IMR-90 (cell line): Measurements from ENCODE around the gene SORBS1. TPM values are rescaled to one million over a fixed set of nuclear protein-coding genes. Genes with fewer than 3 reads are reported as not detected.

Source experiments
- ATAC-seq: fragments of 200-7000 bp; cut with Tn5 transposase; 2 replicates; pipeline ENCODE4 v1.9.1; 2020; ENCODE audit warnings: low read depth, mild to moderate bottlenecking, moderate library complexity
- BruUV-seq: library from RNA; stranded (reverse); fragments of 400-500 nt; replicated peaks from 2 replicates; lab custom pipeline; 2021; lab: Mats Ljungman, UMichigan
- CTCF ChIA-PET: fragments of 300-600 bp; formaldehyde crosslinking; extraction: SDS; loops from one replicate; lab custom pipeline; 2021; ENCODE audit warnings: antibody characterized with exemption; lab: Yijun Ruan, JAX
- POLR2A ChIA-PET: fragments of 300-600 bp; sonication (Branson Sonifier 250); formaldehyde crosslinking; loops from one replicate; lab custom pipeline; 2022; ENCODE audit warnings: antibody characterized with exemption; ENCODE audit not compliant: unreplicated experiment; lab: Charles Lee
- DNase-seq: peaks from one replicate; pipeline ENCODE4 v3.0.0; 2013
- H2AFZ ChIP-seq: replicated peaks from 2 replicates; pipeline ENCODE3; 2013; ENCODE audit warnings: low read length, mild to moderate bottlenecking; ENCODE audit not compliant: poor library complexity
- H2AK5ac ChIP-seq: 2 replicates; pipeline ENCODE4 v1.6.1; 2013; ENCODE audit warnings: low read depth, low read length, inconsistent platforms
- H2AK9ac ChIP-seq: replicated peaks from 2 replicates; pipeline ENCODE3; 2013; ENCODE audit warnings: mild to moderate bottlenecking, low read depth, low read length, moderate library complexity; ENCODE audit not compliant: poor library complexity
- H2BK120ac ChIP-seq: 2 replicates; pipeline ENCODE4 v1.6.1; 2013; ENCODE audit warnings: low read depth, low read length, inconsistent platforms
- H2BK15ac ChIP-seq: 3 replicates; pipeline ENCODE4 v1.6.1; 2013; ENCODE audit warnings: low read depth, low read length, inconsistent platforms
- H2BK20ac ChIP-seq: 2 replicates; pipeline ENCODE4 v1.6.1; 2013; ENCODE audit warnings: low read depth, mild to moderate bottlenecking, inconsistent platforms, low read length, moderate library complexity
- H2BK5ac ChIP-seq: 2 replicates; pipeline ENCODE4 v1.6.1; 2013; ENCODE audit warnings: mild to moderate bottlenecking, low read depth, low read length, inconsistent platforms; ENCODE audit not compliant: poor library complexity, severe bottlenecking
- H3K14ac ChIP-seq: replicated peaks from 2 replicates; pipeline ENCODE4 v1.6.1; 2013; ENCODE audit warnings: low read depth, low read length, inconsistent platforms
- H3K18ac ChIP-seq: 2 replicates; pipeline ENCODE4 v1.6.1; 2013; ENCODE audit warnings: low read depth, low read length, control low read depth
- H3K23ac ChIP-seq: 2 replicates; pipeline ENCODE4 v1.6.1; 2013; ENCODE audit warnings: low read depth, low read length, inconsistent platforms
- H3K27ac ChIP-seq: 2 replicates; pipeline ENCODE4 v1.5.1; 2013; ENCODE audit warnings: mild to moderate bottlenecking, control low read depth, low read length; ENCODE audit not compliant: insufficient read depth
- H3K27me3 ChIP-seq: 2 replicates; pipeline ENCODE4 v1.6.1; 2013; ENCODE audit warnings: low read length; ENCODE audit not compliant: control insufficient read depth, insufficient read depth
- H3K36me3 ChIP-seq: 2 replicates; pipeline ENCODE4 v1.6.1; 2013; ENCODE audit warnings: low read length, mixed read lengths; ENCODE audit not compliant: control insufficient read depth, insufficient read depth
- H3K4ac ChIP-seq: 2 replicates; pipeline ENCODE4 v1.6.1; 2013; ENCODE audit warnings: low read depth, low read length, inconsistent platforms
- H3K4me1 ChIP-seq: 2 replicates; pipeline ENCODE4 v1.6.1; 2013; ENCODE audit warnings: low read length, mixed read lengths; ENCODE audit not compliant: control insufficient read depth, insufficient read depth
- H3K4me2 ChIP-seq: 2 replicates; pipeline ENCODE4 v1.6.1; 2013; ENCODE audit warnings: low read depth, mild to moderate bottlenecking, control low read depth, low read length, moderate library complexity
- H3K4me3 ChIP-seq: 2 replicates; pipeline ENCODE4 v1.5.1; 2013; ENCODE audit warnings: low read depth, mild to moderate bottlenecking, control low read depth, low read length, moderate library complexity; ENCODE audit not compliant: insufficient read depth
- H3K56ac ChIP-seq: 2 replicates; pipeline ENCODE4 v1.6.1; 2013; ENCODE audit warnings: low read length, inconsistent platforms; ENCODE audit not compliant: insufficient read depth; ENCODE audit errors: extremely low read depth
- H3K79me1 ChIP-seq, 2 experiments: 2 replicates each; pipeline ENCODE4 v1.6.1; 2013; ENCODE audit warnings: low read length in 2 of 2, inconsistent platforms in 1 of 2, low read depth in 1 of 2
- H3K9ac ChIP-seq: 2 replicates; pipeline ENCODE4 v1.6.1; 2013; ENCODE audit warnings: low read depth, low read length, control low read depth
- H3K9me1 ChIP-seq: 2 replicates; pipeline ENCODE4 v1.6.1; 2013; ENCODE audit warnings: low read length, inconsistent platforms; ENCODE audit not compliant: insufficient read depth
- H3K9me3 ChIP-seq: 2 replicates; pipeline ENCODE4 v1.6.1; 2013; ENCODE audit warnings: low read length; ENCODE audit not compliant: control insufficient read depth, insufficient read depth
- H4K20me1 ChIP-seq: 2 replicates; pipeline ENCODE4 v1.6.1; 2013; ENCODE audit warnings: low read length, inconsistent platforms; ENCODE audit not compliant: insufficient read depth
- H4K5ac ChIP-seq: 2 replicates; pipeline ENCODE4 v1.6.1; 2013; ENCODE audit warnings: mild to moderate bottlenecking, low read depth, low read length, control low read depth
- H4K8ac ChIP-seq, 2 experiments: 2 replicates each; pipeline ENCODE4 v1.6.1; 2013; ENCODE audit warnings: low read depth in 2 of 2, low read length in 2 of 2, control low read depth in 1 of 2, inconsistent platforms in 1 of 2
- H4K91ac ChIP-seq: 2 replicates; pipeline ENCODE4 v1.6.1; 2013; ENCODE audit warnings: low read depth, low read length, inconsistent platforms; ENCODE audit not compliant: insufficient read depth
- BHLHE40 ChIP-seq: fragments of 150-350 bp; IDR thresholded peaks from 2 replicates; pipeline ENCODE4 v1.6.1; 2016; ENCODE audit warnings: mild to moderate bottlenecking, low read depth, low read length
- CHD1 ChIP-seq: IDR thresholded peaks from 2 replicates; pipeline ENCODE4 v1.6.1; 2012; ENCODE audit warnings: low read depth, low read length, improper control_type of control experiment
- CTCF ChIP-seq: conservative IDR thresholded peaks from 2 replicates; pipeline ENCODE4 v1.5.1; 2012; ENCODE audit warnings: mild to moderate bottlenecking, low read depth, low read length, improper control_type of control experiment
- ELK1 ChIP-seq: fragments of 150-350 bp; IDR thresholded peaks from 2 replicates; pipeline ENCODE4 v1.6.1; 2016; ENCODE audit warnings: low read depth, mild to moderate bottlenecking, low read length, moderate library complexity, borderline replicate concordance
- FOS ChIP-seq: fragments of 150-350 bp; IDR thresholded peaks from 2 replicates; pipeline ENCODE4 v1.6.1; 2016; ENCODE audit warnings: low read depth, low read length
- MAFK ChIP-seq: IDR thresholded peaks from 2 replicates; pipeline ENCODE4 v1.6.1; 2012; ENCODE audit warnings: low read depth, low read length, improper control_type of control experiment
- MAZ ChIP-seq: IDR thresholded peaks from 2 replicates; pipeline ENCODE4 v1.6.1; 2012; ENCODE audit warnings: low read depth, mild to moderate bottlenecking, low read length, improper control_type of control experiment, moderate library complexity, borderline replicate concordance
- MXI1 ChIP-seq: IDR thresholded peaks from 2 replicates; pipeline ENCODE4 v1.6.1; 2012; ENCODE audit warnings: low read depth, mild to moderate bottlenecking, low read length, moderate library complexity, borderline replicate concordance
- NFE2L2 ChIP-seq: fragments of 150-350 bp; IDR thresholded peaks from 2 replicates; pipeline ENCODE4 v1.6.1; 2016; ENCODE audit warnings: low read depth, mild to moderate bottlenecking, low read length
- POLR2A ChIP-seq: IDR thresholded peaks from 2 replicates; pipeline ENCODE4 v1.6.1; 2012; ENCODE audit warnings: mild to moderate bottlenecking, low read depth, low read length
- RAD21 ChIP-seq: IDR thresholded peaks from 2 replicates; pipeline ENCODE4 v1.6.1; 2012; ENCODE audit warnings: low read length, improper control_type of control experiment
- RCOR1 ChIP-seq: IDR thresholded peaks from 2 replicates; pipeline ENCODE4 v1.6.1; 2012; ENCODE audit warnings: mild to moderate bottlenecking, low read length, improper control_type of control experiment; ENCODE audit not compliant: insufficient replicate concordance
- RFX5 ChIP-seq: IDR thresholded peaks from 2 replicates; pipeline ENCODE4 v1.8.0; 2012; ENCODE audit warnings: low read depth, mild to moderate bottlenecking, low read length, moderate library complexity
- SMC3 ChIP-seq: fragments of 150-350 bp; IDR thresholded peaks from 2 replicates; pipeline ENCODE4 v1.6.1; 2016; ENCODE audit warnings: low read depth, mild to moderate bottlenecking, antibody characterized with exemption, low read length, moderate library complexity
- USF2 ChIP-seq: fragments of 150-350 bp; IDR thresholded peaks from 2 replicates; pipeline ENCODE4 v1.6.1; 2017; ENCODE audit warnings: mild to moderate bottlenecking, antibody characterized with exemption, low read length, low read depth
- WGBS, 2 experiments: methylation state at CpG; one replicate each; pipeline versions ENCODE4 v1.1.5 to v1.1.7; 2013; ENCODE audit warnings: missing lambda C conversion rate in 2 of 2; ENCODE audit not compliant: insufficient read length in 1 of 2; ENCODE audit errors: extremely low coverage in 2 of 2; 5-methylcytosine and 5-hydroxymethylcytosine counted together
- dilution Hi-C: fragments of 300-500 bp; cut with HindIII; formaldehyde crosslinking; loops from one replicate; pipeline ENCODE4 v1.14.3; 2018; ENCODE audit warnings: low sequenced_read_pairs; ENCODE audit not compliant: unreplicated experiment
- in situ Hi-C: fragments of 300-500 bp; cut with MboI; formaldehyde crosslinking; loops from 3 replicates; pipeline ENCODE4 v1.14.3; 2019; ENCODE audit warnings: low sequenced_read_pairs, inconsistent platforms, mixed read lengths
- intact Hi-C: fragments of 100-400 bp; cut with micrococcal nuclease; formaldehyde crosslinking; loops from 2 replicates; pipeline ENCODE4 v1.10.0; 2022
- polyA plus RNA-seq, 3 experiments: library from polyadenylated mRNA; depleted of rRNA; stranded (reverse); fragments of >200 nt; gene quantifications; 2 replicates each; pipeline ENCODE4 v1.2.3, GENCODE V29; 2012; ENCODE audit warnings: low replicate concordance in 1 of 3
- total RNA-seq: library from RNA; depleted of rRNA; stranded (reverse); fragments of >200 nt; gene quantifications from 2 replicates; pipeline ENCODE4 v1.2.3, GENCODE V29; 2012

Gene SORBS1
- total and polyA plus RNA-seq, 2 of the 4 experiments (the other 2 are of a cell fraction) = 0.18 to 0.32 TPM

GRCh38 chr10:95464280-95464679 is 96.9 kb downstream of the SORBS1 start:
- H3K27me3 ChIP-seq = peaks cover 7% of the 10 kb centered on the region
- no peak overlapping the region for H2AK5ac ChIP-seq
- H2AFZ ChIP-seq = no peak overlapping the region
- no peaks in the 10 kb centered on the region for H3K9me1 ChIP-seq
- H3K56ac ChIP-seq = no peak overlapping the region
- H3K9me3 ChIP-seq = no peaks in the 10 kb centered on the region
- no peak overlapping the region for H2AK9ac ChIP-seq
- no peak overlapping the region for H2BK15ac ChIP-seq
- no peak overlapping the region for H4K91ac ChIP-seq
- H3K4me3 ChIP-seq = no peak overlapping the region
- H4K8ac ChIP-seq = no peak overlapping the region
- H2BK120ac ChIP-seq = no peak overlapping the region
- H3K4me1 ChIP-seq = no peaks in the 10 kb centered on the region
- POLR2A ChIA-PET = no interaction called here
- H3K14ac ChIP-seq = no peak overlapping the region
- no peak overlapping the region for H3K27ac ChIP-seq
- no TSS peak for BruUV-seq
- intact Hi-C loops = no loop called here
- H2BK20ac ChIP-seq = no peak overlapping the region
- DNase-seq = no peak
- no peak overlapping the region for H3K9ac ChIP-seq
- in situ Hi-C loops = no loop called here
- no peaks in the 10 kb centered on the region for H4K20me1 ChIP-seq
- 58% methylated on average over 3 of the region's 5 CpGs; no CpG with 5 or more reads in 1 of the 2 experiments for WGBS, 2 experiments
- H4K5ac ChIP-seq = no peak overlapping the region
- TF ChIP-seq RAD21 (no peak), RCOR1 (no peak), NFE2L2 (no peak), BHLHE40 (no peak), POLR2A (no peak), CHD1 (no peak), ELK1 (no peak), FOS (no peak), MAFK (no peak), USF2 (no peak), SMC3 (no peak), MXI1 (no peak), MAZ (no peak), CTCF (no peak), RFX5 (no peak)
- no peak overlapping the region for H3K18ac ChIP-seq
- H3K4ac ChIP-seq = no peak overlapping the region
- no peaks in the 10 kb centered on the region for H3K36me3 ChIP-seq
- H3K23ac ChIP-seq = no peak overlapping the region
- no peaks in the 10 kb centered on the region for H3K79me1 ChIP-seq
- dilution Hi-C loops = no loop called here
- no peak overlapping the region for H2BK5ac ChIP-seq
- CTCF ChIA-PET = no interaction called here
- H3K4me2 ChIP-seq = no peak overlapping the region
- no peak for ATAC-seq
